Muscle of leg (tissue), 11 donors: ENCODE results near the gene NYNRIN. TPM values are rescaled to one million over a fixed set of nuclear protein-coding genes. Genes with fewer than 3 reads are reported as not detected.
A peak's percentile ranks its signal among the peaks of the same experiment; 100 is the strongest.

ENCODE experiments used
- DNase-seq: peaks from one replicate; pipeline ENCODE4 v3.0.0; 2013
- H3K27ac ChIP-seq: one replicate; pipeline ENCODE4 v1.5.1; 2013; ENCODE audit warnings: mild to moderate bottlenecking, low read length, control low read depth
- H3K27me3 ChIP-seq: one replicate; pipeline ENCODE4 v1.6.1; 2013; ENCODE audit warnings: low read length; ENCODE audit not compliant: control insufficient read depth, insufficient read depth
- H3K36me3 ChIP-seq: one replicate; pipeline ENCODE4 v1.6.1; 2013; ENCODE audit warnings: low read length; ENCODE audit not compliant: control insufficient read depth, insufficient read depth
- H3K4me1 ChIP-seq: one replicate; pipeline ENCODE4 v1.6.1; 2013; ENCODE audit warnings: low read length; ENCODE audit not compliant: control insufficient read depth, insufficient read depth
- H3K4me3 ChIP-seq: one replicate; pipeline ENCODE4 v1.5.1; 2013; ENCODE audit warnings: low read length, control low read depth
- H3K9me3 ChIP-seq: replicated peaks from 2 replicates; pipeline ENCODE4 v1.6.1; 2013; ENCODE audit warnings: low read depth, low read length; ENCODE audit not compliant: control insufficient read depth
- WGBS: methylation state at CpG from one replicate; pipeline ENCODE4 v1.1.5; 2013; ENCODE audit warnings: missing lambda C conversion rate; ENCODE audit not compliant: insufficient coverage; 5-methylcytosine and 5-hydroxymethylcytosine counted together
- polyA plus RNA-seq, 8 donors: library from polyadenylated mRNA; unstranded; fragments of 120-200 nt; gene quantifications; one replicate each; pipeline versions ENCODE4 v1.2.1 to v1.2.3, GENCODE V29; 2013; ENCODE audit warnings: inconsistent platforms in 1 of 8, low replicate concordance in 1 of 8; ENCODE audit not compliant: insufficient read length in 8 of 8, insufficient read depth in 1 of 8
- total RNA-seq: library from RNA; stranded (reverse); fragments of 120-200 nt; gene quantifications from one replicate; pipeline ENCODE4 v1.2.4, GENCODE V29; 2013

The NYNRIN gene
- total and polyA plus RNA-seq, 9 donors = 16.5 to 45.3 (median 29.5) TPM

DNA sequence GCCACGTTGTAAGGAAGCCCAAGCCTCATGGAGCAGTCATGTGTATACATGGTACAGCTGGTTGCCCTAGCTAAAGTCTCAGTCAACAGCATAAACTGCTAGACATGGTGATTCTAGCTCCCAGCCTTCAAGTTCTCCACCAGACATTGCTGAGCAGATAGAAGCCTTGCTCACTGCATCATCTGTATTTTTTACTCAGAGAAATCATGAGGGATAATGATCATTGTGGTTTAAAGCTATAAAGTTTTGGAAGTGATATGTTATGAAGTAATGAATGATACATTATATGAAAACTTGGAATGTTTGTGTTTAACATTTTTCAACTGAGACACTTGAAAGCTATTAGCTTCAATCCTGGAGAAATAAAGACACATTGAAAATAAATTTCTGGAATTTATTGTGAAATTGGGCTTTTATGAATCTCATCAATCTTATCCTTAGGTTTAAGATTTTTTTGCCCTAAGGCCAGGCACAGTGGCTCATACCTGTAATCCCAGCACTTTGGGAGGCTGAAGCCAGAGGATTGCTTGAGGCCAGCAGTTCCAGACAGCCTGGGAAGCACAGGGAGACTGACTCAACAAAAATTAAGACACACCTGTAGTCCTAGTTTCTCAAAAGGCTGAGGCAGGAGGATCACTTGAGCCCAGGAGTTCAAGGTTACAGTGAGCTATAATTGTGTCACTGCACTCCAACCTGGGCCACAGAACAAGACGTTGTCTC is 36.4 kb upstream of the NYNRIN start:
- 40% methylated on average over 1 of the region's 2 CpGs for WGBS
- DNase-seq = no peak

GRCh38 chr14:24363401-24363800 is 35.4 kb upstream of the NYNRIN start:
- DNase-seq = no peak
- no peaks in the 10 kb centered on the region for H3K36me3 ChIP-seq
- H3K4me1 ChIP-seq = peaks cover 27% of the 10 kb centered on the region
- no peak overlapping the region for H3K27ac ChIP-seq
- no peaks in the 10 kb centered on the region for H3K9me3 ChIP-seq
- H3K4me3 ChIP-seq = no peak overlapping the region
- WGBS = no CpG with 5 or more reads among the region's 5 CpGs
- peaks cover 2% of the 10 kb centered on the region for H3K27me3 ChIP-seq

More for the DNA sequence above, 36.4 kb upstream of the NYNRIN start:
- Histone ChIP-seq H3K4me1 (peaks cover 20% of the 10 kb centered on the region), H3K27me3 (peaks cover 3% of the 10 kb centered on the region), H3K27ac (no peak overlapping the region), H3K9me3 (no peaks in the 10 kb centered on the region), H3K4me3 (no peak overlapping the region), H3K36me3 (no peaks in the 10 kb centered on the region)

- Histone ChIP-seq H3K4me3 (no peak overlapping the region), H3K36me3 (no peaks in the 10 kb centered on the region), H3K27ac (no peak overlapping the region), H3K27me3 (peaks cover 5% of the 10 kb centered on the region), H3K4me1 (peaks cover 36% of the 10 kb centered on the region), H3K9me3 (no peaks in the 10 kb centered on the region)
- WGBS = no CpG with 5 or more reads among the region's 1 CpG
- DNase-seq = no peak
These were observed 34.0 kb upstream of the NYNRIN start for GRCh38 chr14:24364841-24365240.

DNA sequence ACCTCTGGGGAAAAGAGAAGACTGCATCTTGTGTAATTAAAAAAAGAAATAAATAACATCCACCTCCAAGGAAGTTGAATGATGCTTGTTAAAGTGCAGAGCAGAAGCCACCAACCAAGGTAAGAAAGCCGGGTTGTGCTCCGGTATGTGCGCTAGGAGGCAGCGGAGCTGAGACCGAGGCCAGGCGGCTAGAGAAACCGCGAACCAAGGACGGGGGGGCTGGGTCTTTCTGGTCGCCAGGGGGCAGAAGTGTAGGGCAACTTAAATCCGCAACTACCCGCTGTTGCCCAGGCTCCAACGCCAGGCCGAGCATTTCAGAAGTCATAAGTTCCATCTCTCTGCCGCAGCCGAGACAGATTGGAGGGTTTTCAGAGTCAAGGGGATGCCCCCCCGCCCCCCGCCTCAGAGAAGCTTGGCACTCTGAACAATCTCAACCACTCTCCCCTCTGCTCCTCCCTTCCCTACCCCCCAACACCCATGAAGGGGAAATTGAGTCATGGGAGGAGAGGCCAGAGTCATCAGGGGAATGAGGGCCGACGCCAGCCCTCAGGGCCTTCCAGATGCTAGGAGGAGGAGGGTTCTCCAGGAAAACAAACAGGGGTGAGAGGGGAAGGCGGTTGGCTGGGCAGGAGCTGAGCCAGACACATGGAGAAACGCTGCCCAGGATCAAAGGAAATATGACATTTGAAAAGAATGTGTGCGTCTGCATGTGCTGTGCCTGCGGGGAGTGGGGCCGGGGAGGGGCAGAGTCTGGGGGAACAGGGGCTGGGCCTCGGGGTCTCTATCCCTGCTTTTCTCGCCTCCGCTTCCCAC is 33.0 kb upstream of the NYNRIN start:
- peak; percentile 93 for DNase-seq
- WGBS = 7% methylated on average over 11 of the region's 28 CpGs
- Histone ChIP-seq H3K27ac (peak overlapping the region; percentile 98), H3K4me3 (peak overlapping the region; percentile 41), H3K4me1 (peaks cover 44% of the 10 kb centered on the region), H3K27me3 (peaks cover 5% of the 10 kb centered on the region), H3K9me3 (no peaks in the 10 kb centered on the region), H3K36me3 (no peaks in the 10 kb centered on the region)

GRCh38 chr14:24366413-24366720 is 32.4 kb upstream of the NYNRIN start:
- Histone ChIP-seq H3K27ac (peak overlapping the region; percentile 98), H3K4me3 (peak overlapping the region; percentile 41), H3K9me3 (no peaks in the 10 kb centered on the region), H3K4me1 (peaks cover 45% of the 10 kb centered on the region), H3K36me3 (no peaks in the 10 kb centered on the region), H3K27me3 (peaks cover 5% of the 10 kb centered on the region)
- WGBS = 0% methylated on average over 1 of the region's 16 CpGs
- no peak for DNase-seq

DNA sequence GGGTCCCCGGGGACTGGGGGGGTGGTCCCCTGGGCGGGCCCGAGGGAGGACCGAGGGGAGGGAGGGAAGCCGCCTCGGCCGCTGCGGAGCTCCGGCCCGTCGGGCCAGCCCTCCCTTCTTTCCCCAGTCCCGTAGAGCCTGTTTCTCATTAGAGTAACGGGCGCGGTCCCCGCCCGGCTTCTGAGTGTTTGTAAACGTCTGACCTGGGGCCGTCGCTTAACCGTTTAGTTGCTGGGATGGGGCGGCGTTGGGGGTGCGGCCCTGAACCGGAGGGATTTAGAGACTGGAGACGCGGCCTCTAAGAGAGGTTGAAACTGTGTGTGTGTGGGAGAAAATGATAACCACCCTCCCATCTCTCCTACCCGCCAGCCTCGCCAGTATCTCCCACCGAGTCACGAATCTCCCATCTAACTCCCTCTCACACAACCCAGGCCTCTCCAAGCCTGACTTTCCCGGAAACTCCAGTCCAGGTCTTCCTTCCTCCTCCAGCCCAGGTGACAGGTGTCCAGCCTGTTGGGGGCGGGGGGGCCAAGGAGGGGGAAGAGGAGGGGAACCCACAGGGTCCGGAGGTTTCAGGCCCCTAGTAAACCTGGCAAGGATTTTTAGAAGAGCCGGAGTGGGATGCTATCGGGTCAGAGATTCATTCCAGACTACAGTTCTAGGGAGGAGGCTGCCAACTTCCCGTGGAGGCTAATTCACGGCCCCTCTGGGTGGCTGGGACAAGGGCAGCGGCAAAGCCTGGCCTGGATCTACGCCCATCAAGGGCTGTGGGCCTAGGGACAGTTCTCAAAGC is 31.9 kb upstream of the NYNRIN start:
- Histone ChIP-seq H3K36me3 (no peaks in the 10 kb centered on the region), H3K27ac (peak overlapping the region; percentile 98), H3K4me1 (peaks cover 48% of the 10 kb centered on the region), H3K27me3 (peaks cover 5% of the 10 kb centered on the region), H3K4me3 (peak overlapping the region; percentile 41), H3K9me3 (no peaks in the 10 kb centered on the region)
- DNase-seq = peak; percentile 97
- under 1% methylated on average over 16 of the region's 40 CpGs for WGBS

GRCh38 chr14:24367514-24368211 is 31.1 kb upstream of the NYNRIN start, which contains the start of gene NFATC4:
NFATC4 (plus strand) TSS chr14:24368184; CDS start chr14:24368341, 157 bp downstream.
- no peaks in the 10 kb centered on the region for H3K9me3 ChIP-seq
- H3K4me1 ChIP-seq = peaks cover 54% of the 10 kb centered on the region
- peaks cover 5% of the 10 kb centered on the region for H3K27me3 ChIP-seq
- H3K36me3 ChIP-seq = peaks cover 6% of the 10 kb centered on the region
- peak within 1 kb of the TSS; percentile 77 for H3K4me3 ChIP-seq
- peak within 1 kb of the TSS; percentile 98 for H3K27ac ChIP-seq
- WGBS = 0% methylated on average over 8 of the region's 21 CpGs
- DNase-seq = peak; percentile 99

GRCh38 chr14:24368212-24368561 is 30.6 kb upstream of the NYNRIN start:
- H3K9me3 ChIP-seq = no peaks in the 10 kb centered on the region
- H3K36me3 ChIP-seq = peaks cover 11% of the 10 kb centered on the region
- H3K27me3 ChIP-seq = peaks cover 5% of the 10 kb centered on the region
- H3K4me3 ChIP-seq = peak overlapping the region; percentile 77
- 0% methylated on average over 9 of the region's 15 CpGs for WGBS
- peaks cover 55% of the 10 kb centered on the region for H3K4me1 ChIP-seq
- DNase-seq = no peak
- H3K27ac ChIP-seq = peak overlapping the region; percentile 93

DNA sequence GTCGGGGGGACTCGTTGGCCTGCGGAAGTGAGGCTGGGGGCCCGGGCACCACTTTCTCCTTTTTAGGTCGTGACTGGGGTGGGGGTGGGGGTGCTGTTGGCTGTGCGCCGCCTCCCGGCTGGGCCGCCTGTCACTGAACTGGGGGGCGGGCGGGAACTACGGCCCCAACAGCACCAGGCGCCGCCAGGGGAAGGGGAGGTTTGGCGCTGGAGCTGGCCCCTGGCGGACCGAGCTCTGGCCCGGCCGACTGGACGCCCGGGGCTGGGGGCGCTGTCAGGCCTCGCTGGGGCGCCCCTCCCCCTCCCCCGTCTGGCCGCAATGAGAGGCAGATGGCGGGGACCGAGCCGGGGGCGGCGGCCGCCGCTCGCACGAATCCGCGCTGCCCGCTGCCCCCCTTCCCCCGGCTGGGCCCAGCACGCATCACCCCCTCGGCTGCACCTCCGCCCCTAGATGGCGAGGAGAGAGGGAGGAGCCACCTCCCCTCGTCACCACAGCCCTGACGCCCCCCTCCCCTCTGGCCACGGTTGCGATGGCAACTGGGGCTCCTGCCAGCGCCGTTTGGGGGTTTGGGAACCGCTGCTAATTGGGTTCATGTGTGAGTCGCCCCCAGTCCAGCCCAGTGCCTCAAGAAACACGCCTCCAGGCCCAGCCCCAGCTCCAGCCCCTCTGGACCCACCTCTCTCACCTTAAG is 30.1 kb upstream of the NYNRIN start:
- peak overlapping the region; percentile 93 for H3K27ac ChIP-seq
- peaks cover 17% of the 10 kb centered on the region for H3K36me3 ChIP-seq
- no peaks in the 10 kb centered on the region for H3K9me3 ChIP-seq
- DNase-seq = peak; percentile 91
- peaks cover 55% of the 10 kb centered on the region for H3K4me1 ChIP-seq
- WGBS = under 1% methylated on average over 39 of the region's 52 CpGs
- H3K4me3 ChIP-seq = peak overlapping the region; percentile 77
- peaks cover 5% of the 10 kb centered on the region for H3K27me3 ChIP-seq
